ENCODE data around the gene SLC24A5.

Gene SLC24A5

GRCh38 chr15:48109856-48110531 lies 10.8 kb upstream of the SLC24A5 start:
- H3K4me3 ChIP-seq (ENCODE audit: low read depth, low read length): no peak overlapping the region

- H3K4me3 ChIP-seq (ENCODE audit: low read depth, low read length): no peak overlapping the region
These were observed 8.5 kb upstream of the SLC24A5 start for GRCh38 chr15:48112242-48112641.

- H3K4me3 ChIP-seq (ENCODE audit: low read depth, low read length): no peak overlapping the region
These were observed 1.5 kb upstream of the SLC24A5 start for GRCh38 chr15:48119277-48119676.

- no peak overlapping the region for H3K4me3 ChIP-seq (ENCODE audit: low read depth, low read length)
These were observed 1.1 kb downstream of the SLC24A5 start for GRCh38 chr15:48121849-48122248.

GRCh38 chr15:48126667-48127355 lies 6.0 kb downstream of the SLC24A5 start:
- no peak overlapping the region for H3K4me3 ChIP-seq (ENCODE audit: low read depth, low read length)

GRCh38 chr15:48131324-48131723 lies 10.5 kb downstream of the SLC24A5 start:
- no peak overlapping the region for H3K4me3 ChIP-seq (ENCODE audit: low read depth, low read length)

- H3K4me3 ChIP-seq (ENCODE audit: low read depth, low read length): no peak overlapping the region
These were observed 12.1 kb downstream of the SLC24A5 start for GRCh38 chr15:48132874-48133273.

GRCh38 chr15:48143856-48144255 lies 23.1 kb downstream of the SLC24A5 start:
- no peak overlapping the region for H3K4me3 ChIP-seq (ENCODE audit: low read depth, low read length)

GRCh38 chr15:48144889-48145288 lies 24.1 kb downstream of the SLC24A5 start:
- H3K4me3 ChIP-seq (ENCODE audit: low read depth, low read length): no peak overlapping the region

- H3K4me3 ChIP-seq (ENCODE audit: low read depth, low read length): no peak overlapping the region
These were observed 25.1 kb downstream of the SLC24A5 start for GRCh38 chr15:48145923-48146322.

GRCh38 chr15:48147358-48147757 lies 26.6 kb downstream of the SLC24A5 start:
- no peak overlapping the region for H3K4me3 ChIP-seq (ENCODE audit: low read depth, low read length)

GRCh38 chr15:48149858-48150257 lies 29.1 kb downstream of the SLC24A5 start:
- H3K4me3 ChIP-seq (ENCODE audit: low read depth, low read length): no peak overlapping the region

- H3K4me3 ChIP-seq (ENCODE audit: low read depth, low read length): no peak overlapping the region
These were observed 32.7 kb downstream of the SLC24A5 start for GRCh38 chr15:48153526-48153925.

- no peak overlapping the region for H3K4me3 ChIP-seq (ENCODE audit: low read depth, low read length)
These were observed 47.8 kb downstream of the SLC24A5 start for GRCh38 chr15:48168616-48169015.

GRCh38 chr15:48170981-48171380 lies 50.2 kb downstream of the SLC24A5 start:
- no peak overlapping the region for H3K4me3 ChIP-seq (ENCODE audit: low read depth, low read length)

- no peak overlapping the region for H3K4me3 ChIP-seq (ENCODE audit: low read depth, low read length)
These were observed 54.3 kb downstream of the SLC24A5 start for GRCh38 chr15:48175126-48175525.

GRCh38 chr15:48176112-48176511 lies 55.3 kb downstream of the SLC24A5 start:
- no peak overlapping the region for H3K4me3 ChIP-seq (ENCODE audit: low read depth, low read length)

- H3K4me3 ChIP-seq (ENCODE audit: low read depth, low read length): peak overlapping the region; percentile 68
These were observed 56.2 kb downstream of the SLC24A5 start for GRCh38 chr15:48176957-48177356.

- peak overlapping the region; percentile 68 for H3K4me3 ChIP-seq (ENCODE audit: low read depth, low read length)
These were observed 56.6 kb downstream of the SLC24A5 start for GRCh38 chr15:48177383-48177765.

GRCh38 chr15:48177766-48178647 lies 57.2 kb downstream of the SLC24A5 start, which contains the start of gene MYEF2:
TSS of gene MYEF2 (minus strand) at chr15:48178295. CDS start at chr15:48178237, 58 bp downstream.
- peak within 1 kb of the TSS; percentile 68 for H3K4me3 ChIP-seq (ENCODE audit: low read depth, low read length)

GRCh38 chr15:48178648-48178931 lies 57.8 kb downstream of the SLC24A5 start:
- H3K4me3 ChIP-seq (ENCODE audit: low read depth, low read length): peak overlapping the region; percentile 42

- H3K4me3 ChIP-seq (ENCODE audit: low read depth, low read length): no peak overlapping the region
These were observed 62.0 kb downstream of the SLC24A5 start for GRCh38 chr15:48182749-48183148.
